HepG2 (cell line): ENCODE measurements around the gene HIC1. TPM values are rescaled to one million over a fixed set of nuclear protein-coding genes. Genes with fewer than 3 reads are reported as not detected.

Source experiments
- ATAC-seq: fragments of 200-7000 bp; cut with Tn5 transposase; 3 replicates; pipeline ENCODE4 v1.9.1; 2020; ENCODE audit warnings: mild to moderate bottlenecking, moderate library complexity
- BruUV-seq: library from RNA; stranded (reverse); fragments of 400-500 nt; replicated peaks from 2 replicates; lab custom pipeline; 2021; lab: Mats Ljungman, UMichigan
- CTCF ChIA-PET: fragments of 300-600 bp; formaldehyde crosslinking; extraction: SDS; loops from one replicate; lab custom pipeline; 2021; ENCODE audit warnings: low total read pairs, inconsistent platforms, low intra/inter-chr PET ratio; lab: Yijun Ruan, JAX
- POLR2A ChIA-PET: fragments of 350-600 bp; sonication (Branson Sonifier 250); formaldehyde crosslinking; loops from one replicate; lab custom pipeline; 2020; ENCODE audit warnings: antibody characterized with exemption, inconsistent platforms; lab: Yijun Ruan, JAX
- DNase-seq: peaks from one replicate; pipeline ENCODE4 v3.0.0-alpha.2; 2015; ENCODE audit warnings: low spot score
- FAIRE-seq: peaks from 3 replicates; lab custom pipeline; 2011; peaks lifted over from hg19 to GRCh38; lab: Jason Lieb, UNC
- H2AFZ ChIP-seq: one replicate; pipeline ENCODE4 v1.6.1; 2011; ENCODE audit warnings: low read length, inconsistent platforms
- H3K27ac ChIP-seq: fragments of 300-600 bp; 3 replicates; pipeline ENCODE4 v1.8.0; 2011; ENCODE audit warnings: mixed run types, mild to moderate bottlenecking, mixed read lengths, low read length, inconsistent platforms; ENCODE audit not compliant: insufficient read depth; ENCODE audit errors: extremely low read length
- H3K27me3 ChIP-seq, 2 experiments: fragments of 200-600 bp in 1 of 2; 2 replicates in 1 of 2; 3 replicates in 1 of 2; pipeline versions ENCODE4 v1.6.0 to v1.8.0; 2011; ENCODE audit warnings: low read length in 2 of 2, mild to moderate bottlenecking in 2 of 2, moderate library complexity in 2 of 2, inconsistent platforms in 1 of 2; ENCODE audit not compliant: insufficient read depth in 2 of 2, control insufficient read depth in 1 of 2
- H3K36me3 ChIP-seq, 2 experiments: fragments of 200-600 bp in 1 of 2; replicated peaks in 1 of 2; 2 replicates in 1 of 2; 3 replicates in 1 of 2; pipeline versions ENCODE4 v1.5.1 to v1.8.0; 2011; ENCODE audit warnings: low read length in 2 of 2, inconsistent platforms in 1 of 2; ENCODE audit not compliant: insufficient read depth in 2 of 2, control insufficient read depth in 1 of 2
- H3K4me1 ChIP-seq: 2 replicates; pipeline ENCODE4 v1.5.1; 2012; ENCODE audit warnings: low read length, inconsistent platforms; ENCODE audit not compliant: insufficient read depth
- H3K4me2 ChIP-seq: 2 replicates; pipeline ENCODE4 v1.6.0; 2011; ENCODE audit warnings: low read depth, low read length, inconsistent platforms
- H3K4me3 ChIP-seq, 3 experiments: fragments of 200-600 bp in 1 of 3; sonication (generic), shearing (Covaris generic) in 1 of 3; replicated peaks in 1 of 3; 2 replicates each; pipeline ENCODE4 v1.5.1; 2011 to 2016; ENCODE audit warnings: low read length in 3 of 3, inconsistent platforms in 2 of 3, low read depth in 2 of 3, mild to moderate bottlenecking in 2 of 3, control low read depth in 1 of 3, mixed read lengths in 1 of 3; ENCODE audit not compliant: insufficient read depth in 1 of 3
- H3K79me2 ChIP-seq: one replicate; pipeline ENCODE4 v1.6.1; 2011; ENCODE audit warnings: low read length, inconsistent platforms; ENCODE audit not compliant: insufficient read depth
- H3K9ac ChIP-seq: 2 replicates; pipeline ENCODE4 v1.6.0; 2011; ENCODE audit warnings: mild to moderate bottlenecking, low read depth, low read length, inconsistent platforms; ENCODE audit not compliant: insufficient read depth
- H3K9me3 ChIP-seq: 2 replicates; pipeline ENCODE4 v1.5.1; 2012; ENCODE audit warnings: mild to moderate bottlenecking, low read length
- H4K20me1 ChIP-seq: 2 replicates; pipeline ENCODE4 v1.6.0; 2011; ENCODE audit warnings: inconsistent platforms, mild to moderate bottlenecking, low read length, moderate library complexity; ENCODE audit not compliant: insufficient read depth
- BHLHE40 ChIP-seq: IDR thresholded peaks from 2 replicates; pipeline ENCODE4 v1.6.1; 2011; ENCODE audit warnings: low read length, improper control_type of control experiment
- CHD2 ChIP-seq: IDR thresholded peaks from 2 replicates; pipeline ENCODE4 v1.6.1; 2011; ENCODE audit warnings: low read depth, low read length, improper control_type of control experiment
- CHD4 ChIP-seq: fragments of 200-600 bp; sonication (generic); IDR thresholded peaks from 2 replicates; pipeline ENCODE4 v1.7.0; 2017; ENCODE audit warnings: mild to moderate bottlenecking, low read length, borderline replicate concordance
- CREB1 ChIP-seq, 2 experiments: fragments of 450-650 bp in 1 of 2; IDR thresholded peaks; 2 replicates each; pipeline ENCODE4 v1.6.1; 2016 to 2017; ENCODE audit warnings: control low read depth in 1 of 2, mild to moderate bottlenecking in 1 of 2, missing compliant biosample characterization in 1 of 2, missing genetic modification characterization in 1 of 2
- DNMT1 ChIP-seq: sonication (generic); formaldehyde crosslinking; IDR thresholded peaks from 2 replicates; pipeline ENCODE4 v1.5.1; 2020; ENCODE audit warnings: mild to moderate bottlenecking, missing genetic modification reagents
- JUN ChIP-seq: sonication (generic); formaldehyde crosslinking; IDR thresholded peaks from 2 replicates; pipeline ENCODE4 v1.4.0; 2020; ENCODE audit warnings: mild to moderate bottlenecking, missing genetic modification reagents
- MYC ChIP-seq: sonication (generic); formaldehyde crosslinking; IDR thresholded peaks from 2 replicates; pipeline ENCODE4 v1.9.0; 2021; ENCODE audit warnings: missing genetic modification reagents, borderline replicate concordance
- MZF1 ChIP-seq: sonication (generic); formaldehyde crosslinking; IDR thresholded peaks from 2 replicates; pipeline ENCODE4 v1.8.1; 2023; ENCODE audit warnings: mild to moderate bottlenecking, missing genetic modification reagents, borderline replicate concordance
- ONECUT2 ChIP-seq: sonication (generic); formaldehyde crosslinking; IDR thresholded peaks from 2 replicates; pipeline ENCODE4 v1.4.0; 2020; ENCODE audit warnings: missing genetic modification reagents
- SRSF4 ChIP-seq: fragments of 200-400 bp; formaldehyde crosslinking; IDR thresholded peaks from one replicate; pipeline ENCODE4 v1.6.1; 2018; ENCODE audit warnings: mild to moderate bottlenecking, low read depth, low read length, moderate library complexity; ENCODE audit not compliant: poor library complexity, severe bottlenecking
- TMF1 ChIP-seq: sonication (generic); formaldehyde crosslinking; IDR thresholded peaks from 2 replicates; pipeline ENCODE4 v1.8.1; 2022; ENCODE audit warnings: low read depth, missing genetic modification reagents
- WIZ ChIP-seq: sonication (generic); formaldehyde crosslinking; IDR thresholded peaks from 2 replicates; pipeline ENCODE4 v1.5.1; 2020; ENCODE audit warnings: mild to moderate bottlenecking, missing genetic modification reagents
- ZNF205 ChIP-seq: IDR thresholded peaks from 2 replicates; pipeline ENCODE4 v1.6.1; 2018; ENCODE audit warnings: missing biosample characterization, missing genetic modification reagents
- ZNF484 ChIP-seq: sonication (generic); formaldehyde crosslinking; IDR thresholded peaks from 2 replicates; pipeline ENCODE4 v1.5.1; 2020; ENCODE audit warnings: mild to moderate bottlenecking, low read depth, missing genetic modification reagents, borderline replicate concordance
- ZNF770 ChIP-seq: sonication (generic); formaldehyde crosslinking; IDR thresholded peaks from 2 replicates; pipeline ENCODE4 v1.5.0; 2020; ENCODE audit warnings: mild to moderate bottlenecking, missing genetic modification reagents
- ZNF776 ChIP-seq: sonication (generic); formaldehyde crosslinking; IDR thresholded peaks from 2 replicates; pipeline ENCODE4 v1.4.0; 2020; ENCODE audit warnings: mild to moderate bottlenecking, missing genetic modification reagents
- ZNF777 ChIP-seq: sonication (generic); formaldehyde crosslinking; IDR thresholded peaks from 2 replicates; pipeline ENCODE4 v1.4.0; 2020; ENCODE audit warnings: missing genetic modification reagents
- ZNF839 ChIP-seq: sonication (generic); formaldehyde crosslinking; IDR thresholded peaks from 2 replicates; pipeline ENCODE4 v1.4.0; 2020; ENCODE audit warnings: missing genetic modification reagents, mild to moderate bottlenecking, borderline replicate concordance
- WGBS: methylation state at CpG from one replicate; pipeline ENCODE4 v1.1.6; 2017; ENCODE audit warnings: low lambda C conversion rate; 5-methylcytosine and 5-hydroxymethylcytosine counted together
- in situ Hi-C: cut with HindIII; loops from 2 replicates; pipeline ENCODE4 v1.10.0; 2017; ENCODE audit warnings: low pct_unique_long_range_greater_than_20kb; ENCODE audit not compliant: extremely low pct_ligation_motif_present
- intact Hi-C: fragments of 100-400 bp; cut with micrococcal nuclease; formaldehyde crosslinking; loops from one replicate; pipeline ENCODE4 v1.10.0; 2022; ENCODE audit not compliant: unreplicated experiment
- polyA plus RNA-seq, 8 experiments: library from polyadenylated mRNA; depleted of rRNA in 3 of 8; stranded (reverse) in 7 of 8; unstranded in 1 of 8; fragments of >200 nt; fragmentation: Illumina TruSeq in 4 of 8; extraction: Trizol in 4 of 8; gene quantifications; 2 replicates each; pipeline versions ENCODE4 v1.2.1 to v1.2.3, GENCODE V29; 2011 to 2016; ENCODE audit warnings: low read depth in 4 of 8, missing spikeins in 1 of 8, mixed read lengths in 1 of 8; ENCODE audit not compliant: insufficient read depth in 1 of 8
- total RNA-seq, 5 experiments: library from RNA; depleted of rRNA; stranded (reverse); fragments of >200 nt; fragmentation: Illumina TruSeq; extraction: Trizol; gene quantifications; 2 replicates each; pipeline ENCODE4 v1.2.3, GENCODE V29; 2016; ENCODE audit warnings: low read depth in 1 of 5

Gene HIC1
- total and polyA plus RNA-seq, 2 of the 13 experiments (the other 11 are each of a cell fraction or from before 2014, with no cell fraction given) = 0.04 to 0.31 TPM

- Histone ChIP-seq H3K9ac (no peak overlapping the region), H3K9me3 (no peaks in the 10 kb centered on the region), H3K4me1 (peaks cover 10% of the 10 kb centered on the region; the same call in 1 of the 2 replicates), H3K27me3 (peaks cover 15 to 63% of the 10 kb centered on the region in 2 experiments), H3K36me3 (no peaks in the 10 kb centered on the region), H3K79me2 (no peaks in the 10 kb centered on the region), H2AFZ (no peak overlapping the region), H3K4me2 (no peak overlapping the region), H4K20me1 (no peaks in the 10 kb centered on the region), H3K27ac (no peak overlapping the region), H3K4me3 (no peak overlapping the region)
- intact Hi-C loops = loop anchor here (10.0 kb wide), 2 partner anchors 45 to 135 kb away; no protein-coding TSS in a partner anchor
- FAIRE-seq (no peak), ATAC-seq (no peak), DNase-seq (no peak)
- POLR2A ChIA-PET = interaction anchor here (1.4 kb wide), 1 partner anchor 23 kb away, joined by 4 read pairs; no protein-coding TSS in a partner anchor
- no peak for TF ChIP-seq SRSF4
- TF ChIP-seq BHLHE40 = no peak
- TF ChIP-seq CREB1 (IDR thresholded peaks at IDR 0.05) = no peak
- TF ChIP-seq CREB1 (CRISPR knock-in tag; IDR thresholded peaks at IDR 0.05) = no peak
- TF ChIP-seq ZNF205 (CRISPR knock-in tag) = no peak
- no peak for TF ChIP-seq ZNF839 (CRISPR knock-in tag)
- TF ChIP-seq ZNF484 (CRISPR knock-in tag) = no peak
- no peak for TF ChIP-seq DNMT1 (CRISPR knock-in tag)
- no peak for TF ChIP-seq CHD2
- no peak for TF ChIP-seq MYC (CRISPR knock-in tag)
- WGBS = 55% methylated on average over 8 of the region's 8 CpGs
- CTCF ChIA-PET = no interaction called here
- no TSS peak for BruUV-seq
- in situ Hi-C loops = no loop called here
Measured at GRCh38 chr17:2019723-2020122, 35.2 kb upstream of the HIC1 start.

- ATAC-seq (no peak), DNase-seq (no peak), FAIRE-seq (no peak)
- Histone ChIP-seq H3K27me3 (peaks cover 15 to 73% of the 10 kb centered on the region in 2 experiments), H2AFZ (no peak overlapping the region), H4K20me1 (no peaks in the 10 kb centered on the region), H3K9me3 (no peaks in the 10 kb centered on the region), H3K9ac (no peak overlapping the region), H3K27ac (no peak overlapping the region), H3K4me3 (no peak overlapping the region), H3K36me3 (no peaks in the 10 kb centered on the region), H3K4me2 (no peak overlapping the region), H3K4me1 (peaks cover 13% of the 10 kb centered on the region; the same call in 1 of the 2 replicates), H3K79me2 (no peaks in the 10 kb centered on the region)
- POLR2A ChIA-PET = interaction anchor here (1.4 kb wide), 1 partner anchor 24 kb away, joined by 4 read pairs; no protein-coding TSS in a partner anchor
- intact Hi-C loops (loop anchor here (10.0 kb wide), 2 partner anchors 46 to 136 kb away; no protein-coding TSS in a partner anchor), in situ Hi-C loops (no loop called here)
- WGBS = 44% methylated on average over 7 of the region's 8 CpGs
- CTCF ChIA-PET = no interaction called here
- BruUV-seq = no TSS peak
- no peak for TF ChIP-seq TMF1 (CRISPR knock-in tag)
- TF ChIP-seq JUN (CRISPR knock-in tag) = no peak
- TF ChIP-seq WIZ (CRISPR knock-in tag) = no peak
- TF ChIP-seq ZNF777 = no peak
- TF ChIP-seq ONECUT2 = no peak
- TF ChIP-seq MZF1 (CRISPR knock-in tag) = no peak
- TF ChIP-seq ZNF776 (CRISPR knock-in tag) = no peak
- TF ChIP-seq CHD4 = no peak
- no peak for TF ChIP-seq ZNF770
Measured at GRCh38 chr17:2020721-2021120, 34.2 kb upstream of the HIC1 start.
